Neural cell (in vitro differentiated cells): Measurements from ENCODE around the gene ECHDC3.

Experiments used
- CTCF ChIP-seq: fragments of 450-650 bp; IDR thresholded peaks from 2 replicates; pipeline ENCODE4 v1.5.1; 2014; ENCODE audit warnings: antibody characterized with exemption, mild to moderate bottlenecking, moderate library complexity; ENCODE audit not compliant: poor library complexity, severe bottlenecking
- TAF1 ChIP-seq: IDR thresholded peaks from 2 replicates; pipeline ENCODE4 v1.6.1; 2012; ENCODE audit warnings: low read depth

GRCh38 chr10:11757821-11758463 is 15.8 kb downstream of the ECHDC3 start:
- TF ChIP-seq TAF1, result no peak
- TF ChIP-seq CTCF, result peak; percentile 96
